CD8-positive, alpha-beta memory T cell (primary cell): ENCODE results near the gene TAF11L5. TPM values are rescaled to one million over a fixed set of nuclear protein-coding genes. Genes with fewer than 3 reads are reported as not detected.
A peak's percentile ranks its signal among the peaks of the same experiment; 100 is the strongest.
"Not testable (repeated sequence)": the region's sequence is repeated elsewhere in the genome, so short reads cannot be mapped to it uniquely, and the experiment has no call there.

Experiments used
- CTCF ChIA-PET: fragments of 350-600 bp; sonication (Branson Sonifier 250); formaldehyde crosslinking; loops from one replicate; lab custom pipeline; 2021; ENCODE audit warnings: antibody characterized with exemption; lab: Charles Lee
- POLR2A ChIA-PET: fragments of 350-600 bp; sonication (Branson Sonifier 250); formaldehyde crosslinking; loops from one replicate; lab custom pipeline; 2021; ENCODE audit warnings: antibody characterized with exemption; lab: Charles Lee
- DNase-seq, 5 donors: peaks; one replicate each; pipeline versions ENCODE4 v3.0.0 to v3.0.0-alpha.2; 2020 to 2022; ENCODE audit warnings: mixed read lengths in 1 of 5
- H3K27ac ChIP-seq: one replicate; pipeline ENCODE4 v1.7.0; 2013; ENCODE audit warnings: low read depth, mild to moderate bottlenecking, low read length, moderate library complexity
- H3K27me3 ChIP-seq: 2 replicates; pipeline ENCODE4 v1.7.0; 2013; ENCODE audit warnings: low read length, mild to moderate bottlenecking; ENCODE audit not compliant: insufficient read depth, poor library complexity, severe bottlenecking
- H3K36me3 ChIP-seq: 2 replicates; pipeline ENCODE4 v1.7.0; 2013; ENCODE audit warnings: mild to moderate bottlenecking, low read length, moderate library complexity; ENCODE audit not compliant: insufficient read depth
- H3K4me1 ChIP-seq: 2 replicates; pipeline ENCODE4 v1.7.0; 2013; ENCODE audit warnings: mild to moderate bottlenecking, low read length, moderate library complexity; ENCODE audit not compliant: insufficient read depth
- H3K4me3 ChIP-seq: 2 replicates; pipeline ENCODE4 v1.7.0; 2013; ENCODE audit warnings: mild to moderate bottlenecking, low read length
- H3K9me3 ChIP-seq: 2 replicates; pipeline ENCODE4 v1.7.0; 2013; ENCODE audit warnings: mild to moderate bottlenecking, low read length
- H3K27ac Mint-ChIP-seq, 8 donors: one replicate each; pipeline ENCODE4 v1.8.0; 2020 to 2021; ENCODE audit warnings: mixed read lengths in 8 of 8, mild to moderate bottlenecking in 6 of 8, inconsistent platforms in 3 of 8, moderate library complexity in 3 of 8
- H3K27me3 Mint-ChIP-seq, 2 donors: one replicate each; pipeline ENCODE4 v1.8.0; 2020 to 2021; ENCODE audit warnings: mixed read lengths in 2 of 2, mild to moderate bottlenecking in 1 of 2, moderate library complexity in 1 of 2
- H3K36me3 Mint-ChIP-seq, 3 donors: one replicate each; pipeline ENCODE4 v1.8.0; 2020 to 2021; ENCODE audit warnings: mixed read lengths in 3 of 3, inconsistent platforms in 1 of 3, mild to moderate bottlenecking in 1 of 3
- H3K4me1 Mint-ChIP-seq, 3 donors: one replicate each; pipeline ENCODE4 v1.8.0; 2020 to 2021; ENCODE audit warnings: mixed read lengths in 3 of 3, inconsistent platforms in 1 of 3, mild to moderate bottlenecking in 1 of 3
- H3K4me3 Mint-ChIP-seq, 7 donors: one replicate each; pipeline ENCODE4 v1.8.0; 2020 to 2021; ENCODE audit warnings: mixed read lengths in 7 of 7, mild to moderate bottlenecking in 6 of 7, moderate library complexity in 4 of 7, inconsistent platforms in 2 of 7
- H3K9me3 Mint-ChIP-seq, 5 donors: one replicate each; pipeline ENCODE4 v1.8.0; 2020 to 2022; ENCODE audit warnings: mixed read lengths in 5 of 5, mild to moderate bottlenecking in 3 of 5, moderate library complexity in 2 of 5, inconsistent platforms in 1 of 5
- polyA plus RNA-seq: library from polyadenylated mRNA; unstranded; fragments of 300-500 nt; fragmentation: Illumina TruSeq; gene quantifications from one replicate; pipeline ENCODE4 v1.2.3, GENCODE V29; 2021
- total RNA-seq, 2 experiments: library from RNA; stranded (reverse); gene quantifications; one replicate each; pipeline ENCODE4 v1.2.3, GENCODE V29; 2021

TAF11L5 gene
- total and polyA plus RNA-seq, 3 experiments from 2014 or later, result not detected

- no peak for DNase-seq
- Mint-ChIP-seq H3K36me3 (no peaks in the 10 kb centered on the region), H3K4me1 (no peaks in the 10 kb centered on the region), H3K4me3 (no peak overlapping the region), H3K27me3 (no peaks in the 10 kb centered on the region), H3K9me3 (peaks cover 4 to 33% (median 15%) of the 10 kb centered on the region in 5 donors), H3K27ac (no peak overlapping the region)
- Histone ChIP-seq H3K27me3 (no peaks in the 10 kb centered on the region), H3K27ac (no peak overlapping the region), H3K4me3 (no peak overlapping the region), H3K9me3 (no peaks in the 10 kb centered on the region), H3K36me3 (no peaks in the 10 kb centered on the region), H3K4me1 (no peaks in the 10 kb centered on the region)
- ChIA-PET POLR2A (no interaction called here), CTCF (no interaction called here)
Measured at GRCh38 chr5:17492770-17493169, 32.3 kb upstream of the TAF11L5 start.

- Mint-ChIP-seq H3K4me3 (no peak overlapping the region), H3K4me1 (no peaks in the 10 kb centered on the region), H3K27ac (no peak overlapping the region), H3K27me3 (no peaks in the 10 kb centered on the region), H3K9me3 (peaks cover 3 to 12% (median 5%) of the 10 kb centered on the region in 5 donors), H3K36me3 (no peaks in the 10 kb centered on the region)
- no peaks in the 10 kb centered on the region for H3K4me1 ChIP-seq
- no peaks in the 10 kb centered on the region for H3K36me3 ChIP-seq
- H3K9me3 ChIP-seq, result no peaks in the 10 kb centered on the region
- ChIA-PET CTCF (no interaction called here), POLR2A (no interaction called here)
- DNase-seq, result no peak
- no peak overlapping the region for H3K4me3 ChIP-seq
- H3K27ac ChIP-seq, result no peak overlapping the region
- no peaks in the 10 kb centered on the region for H3K27me3 ChIP-seq
Measured at GRCh38 chr5:17497446-17497845, 27.6 kb upstream of the TAF11L5 start.

- H3K4me1 ChIP-seq, H3K9me3 ChIP-seq, H3K4me3 ChIP-seq, H3K27ac ChIP-seq, H3K4me1 Mint-ChIP-seq, DNase-seq, H3K36me3 Mint-ChIP-seq, H3K27me3 Mint-ChIP-seq, H3K36me3 ChIP-seq, H3K9me3 Mint-ChIP-seq, H3K27me3 ChIP-seq, H3K4me3 Mint-ChIP-seq, POLR2A ChIA-PET, CTCF ChIA-PET: not testable (repeated sequence)
- peak within 1 kb of the TSS in 1 of 8 donors; percentile 44 for H3K27ac Mint-ChIP-seq
Measured at GRCh38 chr5:17497931-17498330, 27.1 kb upstream of the TAF11L5 start, which contains the start of gene TAF11L2. Gene TAF11L2 (plus strand): TSS chr5:17498231.

DNA sequence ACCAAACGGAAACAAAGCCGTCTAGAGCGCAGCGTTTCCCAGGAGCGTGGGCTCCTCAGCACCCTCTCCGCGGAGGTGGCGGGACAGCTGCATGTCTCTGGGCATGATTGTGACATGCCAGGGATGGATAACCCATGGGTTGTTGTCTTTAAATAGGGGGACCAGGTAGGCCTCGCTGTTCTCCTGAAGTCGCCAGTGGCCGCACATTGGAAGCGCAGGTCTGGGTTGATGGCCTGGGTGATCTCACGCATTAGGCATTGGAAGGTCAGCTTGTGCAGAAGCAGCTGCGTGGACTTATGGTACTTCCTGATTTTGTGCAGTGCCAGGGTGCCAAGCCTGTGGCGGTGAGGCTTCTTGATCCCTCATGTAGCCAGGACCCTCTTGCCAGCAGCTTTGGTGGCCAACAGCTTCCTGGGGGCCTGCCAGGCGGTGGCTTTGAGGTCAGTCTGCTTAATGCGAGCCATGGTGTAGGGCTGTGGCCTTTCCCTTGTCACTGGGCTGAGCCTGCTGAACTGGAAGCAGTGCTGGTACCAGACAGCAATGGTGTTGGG is 13.2 kb upstream of the TAF11L5 start:
- Mint-ChIP-seq H3K27me3 (no peaks in the 10 kb centered on the region), H3K4me3 (no peak overlapping the region), H3K27ac (no peak overlapping the region), H3K4me1 (no peaks in the 10 kb centered on the region), H3K36me3 (no peaks in the 10 kb centered on the region), H3K9me3 (peaks cover 2 to 16% (median 6%) of the 10 kb centered on the region in 5 donors)
- Histone ChIP-seq H3K9me3 (no peaks in the 10 kb centered on the region), H3K4me1 (no peaks in the 10 kb centered on the region), H3K4me3 (no peak overlapping the region), H3K27ac (no peak overlapping the region), H3K27me3 (no peaks in the 10 kb centered on the region), H3K36me3 (no peaks in the 10 kb centered on the region)
- DNase-seq, result no peak
- CTCF ChIA-PET, result no interaction called here
- POLR2A ChIA-PET, result no interaction called here

DNA sequence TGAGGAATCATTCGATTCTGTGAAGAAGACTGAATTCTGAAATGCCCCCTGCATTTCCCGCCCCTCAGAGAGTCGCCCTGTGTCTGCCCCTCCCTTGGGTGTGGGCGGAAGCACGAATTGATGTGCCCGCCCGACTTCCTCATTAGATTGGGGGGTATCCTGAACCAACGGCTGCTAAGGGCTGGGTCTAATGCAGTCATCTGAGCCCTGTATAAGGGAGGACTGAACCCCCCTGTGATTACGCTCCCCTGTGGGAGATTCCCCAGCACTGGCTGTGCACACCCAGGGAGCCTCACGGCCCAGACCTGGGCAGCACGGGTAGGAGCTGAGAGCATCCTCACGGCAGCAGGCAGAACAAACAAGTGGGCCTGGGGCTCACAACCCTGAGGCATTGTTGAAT is 7.5 kb upstream of the TAF11L5 start:
- H3K27me3 ChIP-seq, CTCF ChIA-PET, H3K4me3 Mint-ChIP-seq, POLR2A ChIA-PET, DNase-seq, H3K27ac Mint-ChIP-seq, H3K4me1 Mint-ChIP-seq, H3K9me3 Mint-ChIP-seq, H3K36me3 ChIP-seq, H3K4me3 ChIP-seq, H3K4me1 ChIP-seq, H3K9me3 ChIP-seq, H3K27ac ChIP-seq, H3K27me3 Mint-ChIP-seq, H3K36me3 Mint-ChIP-seq: not testable (repeated sequence)

DNA sequence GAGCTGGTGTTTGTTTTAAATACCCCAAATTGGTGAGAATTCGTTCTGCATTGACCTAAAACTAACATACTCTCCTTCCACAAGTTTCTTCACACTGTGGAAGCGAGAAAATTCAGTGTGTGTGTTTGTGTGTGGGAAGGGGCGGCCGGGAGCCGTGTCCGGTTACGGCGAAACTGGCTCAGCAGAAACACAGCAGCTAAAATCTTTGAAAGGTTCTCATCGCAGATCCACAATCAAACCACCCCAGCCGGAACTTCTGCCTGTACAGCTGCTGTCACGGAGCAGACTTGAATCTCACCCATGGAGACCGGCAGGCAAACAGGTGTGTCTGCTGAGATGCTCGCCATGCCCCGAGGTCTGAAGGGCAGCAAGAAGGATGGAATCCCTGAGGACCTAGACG is 7.0 kb upstream of the TAF11L5 start, which contains the start of gene TAF11L3:
Gene TAF11L3 (plus strand): TSS at position 301 of the 400 bp plus-strand sequence.
- H3K36me3 Mint-ChIP-seq, H3K27me3 ChIP-seq, H3K4me3 Mint-ChIP-seq, H3K9me3 ChIP-seq, H3K4me3 ChIP-seq, H3K27ac ChIP-seq, H3K9me3 Mint-ChIP-seq, H3K27ac Mint-ChIP-seq, DNase-seq, CTCF ChIA-PET, H3K27me3 Mint-ChIP-seq, H3K4me1 Mint-ChIP-seq, H3K36me3 ChIP-seq, POLR2A ChIA-PET, H3K4me1 ChIP-seq: not testable (repeated sequence)

DNA sequence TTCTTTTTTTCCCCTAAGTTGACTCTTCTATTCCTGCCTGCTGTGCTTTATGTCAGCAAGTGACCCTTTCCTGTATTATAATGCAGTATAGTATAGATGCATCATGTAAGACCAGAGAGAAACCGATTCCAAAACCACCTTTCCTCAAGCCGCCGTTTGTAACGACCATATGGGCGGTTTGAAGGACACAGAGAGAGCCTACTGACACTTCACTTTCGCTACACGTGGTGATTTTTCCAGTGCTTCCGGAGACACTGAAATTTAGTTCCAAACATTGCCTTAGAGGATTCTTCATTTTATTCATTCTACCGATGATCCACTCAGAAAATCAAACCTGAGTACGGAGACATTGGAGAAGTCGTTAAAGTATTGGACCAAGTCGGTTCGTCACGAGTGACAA is 5.5 kb upstream of the TAF11L5 start:
- POLR2A ChIA-PET, DNase-seq: not testable (repeated sequence)

DNA sequence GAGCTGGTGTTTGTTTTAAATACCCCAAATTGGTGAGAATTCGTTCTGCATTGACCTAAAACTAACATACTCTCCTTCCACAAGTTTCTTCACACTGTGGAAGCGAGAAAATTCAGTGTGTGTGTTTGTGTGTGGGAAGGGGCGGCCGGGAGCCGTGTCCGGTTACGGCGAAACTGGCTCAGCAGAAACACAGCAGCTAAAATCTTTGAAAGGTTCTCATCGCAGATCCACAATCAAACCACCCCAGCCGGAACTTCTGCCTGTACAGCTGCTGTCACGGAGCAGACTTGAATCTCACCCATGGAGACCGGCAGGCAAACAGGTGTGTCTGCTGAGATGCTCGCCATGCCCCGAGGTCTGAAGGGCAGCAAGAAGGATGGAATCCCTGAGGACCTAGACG is 3.5 kb upstream of the TAF11L5 start, which contains the start of gene TAF11L4:
Gene TAF11L4 (plus strand): TSS at position 301 of the 400 bp plus-strand sequence.
- POLR2A ChIA-PET, H3K27me3 ChIP-seq: not testable (repeated sequence)

More for the DNA sequence above, 5.5 kb upstream of the TAF11L5 start:
- H3K36me3 ChIP-seq, CTCF ChIA-PET, H3K4me3 Mint-ChIP-seq, H3K27ac Mint-ChIP-seq, H3K27me3 ChIP-seq, H3K9me3 ChIP-seq, H3K4me1 Mint-ChIP-seq, H3K4me1 ChIP-seq, H3K27ac ChIP-seq, H3K27me3 Mint-ChIP-seq, H3K4me3 ChIP-seq, H3K36me3 Mint-ChIP-seq, H3K9me3 Mint-ChIP-seq: not testable (repeated sequence)

GRCh38 chr5:17526504-17526903 is 1.5 kb downstream of the TAF11L5 start:
- H3K4me1 ChIP-seq, H3K36me3 Mint-ChIP-seq, DNase-seq, H3K9me3 Mint-ChIP-seq, POLR2A ChIA-PET, H3K36me3 ChIP-seq, H3K27ac Mint-ChIP-seq, H3K4me1 Mint-ChIP-seq, H3K9me3 ChIP-seq, H3K27me3 Mint-ChIP-seq, CTCF ChIA-PET, H3K4me3 ChIP-seq, H3K27ac ChIP-seq, H3K27me3 ChIP-seq, H3K4me3 Mint-ChIP-seq: not testable (repeated sequence)

More for the DNA sequence above, 3.5 kb upstream of the TAF11L5 start, which contains the start of gene TAF11L4:
- H3K9me3 ChIP-seq, H3K27ac Mint-ChIP-seq, H3K9me3 Mint-ChIP-seq, CTCF ChIA-PET, H3K27me3 Mint-ChIP-seq, H3K4me3 ChIP-seq, H3K4me1 Mint-ChIP-seq, H3K36me3 ChIP-seq, H3K27ac ChIP-seq, DNase-seq, H3K36me3 Mint-ChIP-seq, H3K4me1 ChIP-seq, H3K4me3 Mint-ChIP-seq: not testable (repeated sequence)
